ENCODE data around the gene ENTPD1. TPM values are rescaled to one million over a fixed set of nuclear protein-coding genes. Genes with fewer than 3 reads are reported as not detected.

ENTPD1 gene
- polyA plus RNA-seq, 1 donor (not counting 4 experiments of a cell fraction or from before 2014, with no cell fraction given) = 0.03 TPM

GRCh38 chr10:95831076-95831475 lies 75.1 kb downstream of the ENTPD1 start:
- FAIRE-seq (no peak), DNase-seq (ENCODE audit: low read depth, low spot score) (no peak)
- H3K4me1 ChIP-seq (ENCODE audit: control insufficient read depth, extremely low read depth, insufficient read depth, low read length) = no peaks in the 10 kb centered on the region
- dilution Hi-C loops (cut with MboI; ENCODE audit: extremely low pct_ligation_motif_present, low sequenced_read_pairs) = no loop called here
- H3K9ac ChIP-seq (ENCODE audit: control insufficient read depth, extremely low read depth, insufficient read depth, low read length) = no peak overlapping the region
- no peaks in the 10 kb centered on the region for H3K9me3 ChIP-seq (ENCODE audit: control insufficient read depth, low read depth, low read length)
- H3K36me3 ChIP-seq (ENCODE audit: control insufficient read depth in 2 of 2, extremely low read depth in 1 of 2, insufficient read depth in 2 of 2, low read length in 2 of 2) = no peaks in the 10 kb centered on the region
- H3K27ac ChIP-seq (ENCODE audit: control insufficient read depth, insufficient read depth, low read length) = no peak overlapping the region
- H3K27me3 ChIP-seq (ENCODE audit: control insufficient read depth, extremely low read depth, insufficient read depth, low read length) = no peaks in the 10 kb centered on the region
- no peak overlapping the region for H3K4me2 ChIP-seq (ENCODE audit: control insufficient read depth, extremely low read depth, insufficient read depth, low read depth, low read length)
- no peaks in the 10 kb centered on the region for H3K9me1 ChIP-seq (ENCODE audit: control insufficient read depth, extremely low read depth, insufficient read depth, low read length)
- TF ChIP-seq EZH2 (IDR thresholded peaks at IDR 0.05; ENCODE audit: low read length) (no peak), CTCF (optimal IDR thresholded peaks at IDR 0.05 in 1 of 3, IDR thresholded peaks at IDR 0.05 in 1 of 3, conservative IDR thresholded peaks at IDR 0.05 in 1 of 3; ENCODE audit: extremely low read depth in 1 of 3, insufficient read depth in 2 of 3, low read length in 3 of 3) (no peak)
- H2AFZ ChIP-seq (ENCODE audit: control insufficient read depth, low read length) = no peak overlapping the region
- no peak overlapping the region for H3K4me3 ChIP-seq (ENCODE audit: control insufficient read depth in 2 of 3, extremely low read depth in 1 of 3, insufficient read depth in 2 of 3, low read depth in 1 of 3, low read length in 3 of 3)
- no peaks in the 10 kb centered on the region for H3K79me2 ChIP-seq (ENCODE audit: control insufficient read depth, insufficient read depth, low read length)
- H4K20me1 ChIP-seq (ENCODE audit: control insufficient read depth, extremely low read depth, insufficient read depth, low read length) = no peaks in the 10 kb centered on the region

- no peak for FAIRE-seq
- no peaks in the 10 kb centered on the region for H3K79me2 ChIP-seq (ENCODE audit: control insufficient read depth, insufficient read depth, low read length)
- no peak overlapping the region for H3K4me2 ChIP-seq (ENCODE audit: control insufficient read depth, extremely low read depth, insufficient read depth, low read depth, low read length)
- no peak overlapping the region for H2AFZ ChIP-seq (ENCODE audit: control insufficient read depth, low read length)
- H3K9ac ChIP-seq (ENCODE audit: control insufficient read depth, extremely low read depth, insufficient read depth, low read length) = no peak overlapping the region
- H4K20me1 ChIP-seq (ENCODE audit: control insufficient read depth, extremely low read depth, insufficient read depth, low read length) = no peaks in the 10 kb centered on the region
- TF ChIP-seq CTCF (optimal IDR thresholded peaks at IDR 0.05 in 1 of 3, IDR thresholded peaks at IDR 0.05 in 1 of 3, conservative IDR thresholded peaks at IDR 0.05 in 1 of 3; ENCODE audit: extremely low read depth in 1 of 3, insufficient read depth in 2 of 3, low read length in 3 of 3) (no peak), EZH2 (IDR thresholded peaks at IDR 0.05; ENCODE audit: low read length) (no peak)
- H3K27ac ChIP-seq (ENCODE audit: control insufficient read depth, insufficient read depth, low read length) = no peak overlapping the region
- no peaks in the 10 kb centered on the region for H3K9me1 ChIP-seq (ENCODE audit: control insufficient read depth, extremely low read depth, insufficient read depth, low read length)
- no peak for DNase-seq (ENCODE audit: low read depth, low spot score)
- no peaks in the 10 kb centered on the region for H3K36me3 ChIP-seq (ENCODE audit: control insufficient read depth in 2 of 2, extremely low read depth in 1 of 2, insufficient read depth in 2 of 2, low read length in 2 of 2)
- H3K9me3 ChIP-seq (ENCODE audit: control insufficient read depth, low read depth, low read length) = no peaks in the 10 kb centered on the region
- H3K27me3 ChIP-seq (ENCODE audit: control insufficient read depth, extremely low read depth, insufficient read depth, low read length) = no peaks in the 10 kb centered on the region
- no peak overlapping the region for H3K4me3 ChIP-seq (ENCODE audit: control insufficient read depth in 2 of 3, extremely low read depth in 1 of 3, insufficient read depth in 2 of 3, low read depth in 1 of 3, low read length in 3 of 3)
- no peaks in the 10 kb centered on the region for H3K4me1 ChIP-seq (ENCODE audit: control insufficient read depth, extremely low read depth, insufficient read depth, low read length)
- dilution Hi-C loops (cut with MboI; ENCODE audit: extremely low pct_ligation_motif_present, low sequenced_read_pairs) = no loop called here
Observed at GRCh38 chr10:95831515-95831914, 75.6 kb downstream of the ENTPD1 start.

Data from keratinocyte (primary cell).